ENCODE results near the gene PNPLA3.
"Not testable (repeated sequence)": the region's sequence is repeated elsewhere in the genome, so short reads cannot be mapped to it uniquely, and the experiment has no call there.

Gene PNPLA3

GRCh38 chr22:43889860-43890253 lies 33.7 kb upstream of the PNPLA3 start:
- DNase-seq (ENCODE audit: low spot score) = peak; percentile 60

GRCh38 chr22:43890901-43891331 lies 32.7 kb upstream of the PNPLA3 start:
- DNase-seq (ENCODE audit: low spot score) = peak; percentile 42

GRCh38 chr22:43891360-43892182 lies 32.0 kb upstream of the PNPLA3 start, which contains the start of gene PNPLA5:
Gene PNPLA5, minus strand, starts transcription at chr22:43892013. Its CDS starts 133 bp downstream, at chr22:43891880.
- DNase-seq (ENCODE audit: low spot score) = peak; percentile 62

GRCh38 chr22:43892183-43892894 lies 31.3 kb upstream of the PNPLA3 start:
- DNase-seq (ENCODE audit: low spot score) = no peak

DNA sequence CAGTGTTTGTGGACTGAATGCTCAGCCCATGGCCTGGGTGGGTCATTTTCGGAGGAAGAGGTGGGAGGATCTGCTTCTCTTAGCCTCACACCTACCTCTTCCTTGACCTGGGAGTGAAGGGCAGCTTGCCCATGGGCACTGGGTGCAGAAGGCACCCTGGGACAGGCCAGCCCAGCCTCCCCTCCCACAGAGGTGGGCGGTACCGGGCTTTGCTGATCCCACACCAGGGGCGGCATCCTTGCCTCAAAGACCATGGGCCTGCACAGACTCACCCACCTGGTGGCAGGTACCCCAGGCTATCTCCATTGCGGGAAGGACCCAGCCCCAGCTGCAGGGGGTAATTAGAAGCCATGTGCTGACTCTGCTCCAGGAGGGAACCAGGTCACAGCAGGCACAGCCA lies 30.3 kb upstream of the PNPLA3 start:
- no peak for DNase-seq (ENCODE audit: low spot score)

DNA sequence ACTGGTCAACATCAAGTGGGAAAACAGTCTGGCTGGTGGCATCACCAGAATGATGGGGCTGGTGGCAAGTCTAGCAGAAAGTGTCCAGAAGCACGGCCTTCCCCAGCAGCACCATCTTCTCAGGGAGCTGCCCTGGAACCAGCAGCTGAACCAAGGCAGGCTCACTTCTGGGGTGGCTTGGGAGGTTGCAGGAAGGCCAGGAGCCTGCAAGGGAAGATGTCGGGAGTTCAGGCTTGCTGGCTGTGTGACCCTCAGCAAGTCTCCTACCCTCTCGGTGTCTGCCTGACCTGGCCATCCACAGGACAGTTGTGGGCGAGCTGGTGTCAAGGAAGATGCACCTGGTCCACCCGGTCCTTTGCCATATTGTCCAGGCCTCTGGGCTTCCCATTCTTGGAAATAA lies 29.5 kb upstream of the PNPLA3 start:
- no peak for DNase-seq (ENCODE audit: low spot score)

- no peak for DNase-seq (ENCODE audit: low spot score)
These were observed 27.5 kb upstream of the PNPLA3 start for GRCh38 chr22:43895986-43896645.

GRCh38 chr22:43897751-43898261 lies 25.8 kb upstream of the PNPLA3 start:
- no peak for DNase-seq (ENCODE audit: low spot score)

GRCh38 chr22:43900206-43900605 lies 23.4 kb upstream of the PNPLA3 start:
- DNase-seq (ENCODE audit: low spot score) = no peak

- no peak for DNase-seq (ENCODE audit: low spot score)
These were observed 21.5 kb upstream of the PNPLA3 start for GRCh38 chr22:43901976-43902643.

DNA sequence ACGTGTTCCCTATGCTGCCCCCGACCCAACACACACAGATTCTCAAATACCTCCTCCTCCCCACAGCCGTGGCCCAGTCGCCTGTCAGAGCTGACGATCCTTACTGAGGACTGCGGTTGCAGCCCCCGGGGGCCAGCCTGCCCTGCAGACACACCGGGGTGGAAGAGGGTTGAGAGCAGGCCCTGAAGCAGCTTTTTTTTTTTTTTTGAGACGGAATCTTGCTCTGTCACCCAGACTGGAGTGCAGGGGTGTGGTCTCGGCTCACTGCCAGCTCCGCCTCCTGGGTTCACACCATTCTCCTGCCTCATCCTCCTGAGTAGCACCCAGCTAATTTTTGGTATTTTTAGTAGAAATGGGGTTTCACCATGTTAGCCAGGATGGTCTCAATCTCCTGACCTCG lies 20.6 kb upstream of the PNPLA3 start:
- not testable (repeated sequence) for DNase-seq (ENCODE audit: low spot score)

DNA sequence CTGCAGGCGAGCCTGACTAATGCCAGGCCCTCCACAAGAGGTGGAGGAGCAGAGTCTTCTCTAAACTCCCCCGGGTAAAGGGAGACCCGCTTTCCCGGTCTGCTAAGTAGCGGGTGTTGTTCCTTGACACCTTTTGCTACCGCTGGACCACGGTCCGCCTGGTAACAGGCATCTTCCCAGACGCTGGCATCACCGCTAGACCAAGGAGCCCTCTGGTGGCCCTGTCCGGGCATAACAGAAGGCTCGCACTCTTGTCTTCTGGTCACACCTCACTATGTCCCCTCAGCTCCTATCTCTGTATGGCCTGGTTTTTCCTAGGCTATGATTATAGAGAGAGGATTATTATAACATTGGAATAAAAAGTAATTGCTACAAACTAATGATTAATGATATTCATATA lies 19.2 kb upstream of the PNPLA3 start:
- not testable (repeated sequence) for DNase-seq (ENCODE audit: low spot score)

DNA sequence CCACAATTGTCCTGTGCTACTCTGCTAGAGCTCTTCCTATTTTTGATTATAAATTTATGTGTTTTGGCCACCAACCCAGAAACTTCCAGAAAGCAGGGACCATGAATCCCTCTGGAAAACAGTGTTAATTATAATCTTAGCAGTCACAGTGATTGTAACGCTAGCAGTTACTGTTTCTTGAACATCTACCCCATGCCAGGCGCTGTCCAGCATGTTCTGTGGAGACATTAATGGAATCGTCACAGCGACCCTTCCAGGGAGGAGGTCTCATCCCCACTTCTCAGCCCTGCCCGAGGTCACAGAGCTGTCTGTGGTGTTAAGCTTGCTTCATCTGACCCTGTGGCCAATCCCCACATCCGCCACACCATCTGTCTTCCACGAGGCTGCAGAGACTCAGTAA lies 17.9 kb upstream of the PNPLA3 start:
- DNase-seq (ENCODE audit: low spot score) = no peak

GRCh38 chr22:43909708-43910107 lies 13.9 kb upstream of the PNPLA3 start:
- DNase-seq (ENCODE audit: low spot score) = no peak

DNA sequence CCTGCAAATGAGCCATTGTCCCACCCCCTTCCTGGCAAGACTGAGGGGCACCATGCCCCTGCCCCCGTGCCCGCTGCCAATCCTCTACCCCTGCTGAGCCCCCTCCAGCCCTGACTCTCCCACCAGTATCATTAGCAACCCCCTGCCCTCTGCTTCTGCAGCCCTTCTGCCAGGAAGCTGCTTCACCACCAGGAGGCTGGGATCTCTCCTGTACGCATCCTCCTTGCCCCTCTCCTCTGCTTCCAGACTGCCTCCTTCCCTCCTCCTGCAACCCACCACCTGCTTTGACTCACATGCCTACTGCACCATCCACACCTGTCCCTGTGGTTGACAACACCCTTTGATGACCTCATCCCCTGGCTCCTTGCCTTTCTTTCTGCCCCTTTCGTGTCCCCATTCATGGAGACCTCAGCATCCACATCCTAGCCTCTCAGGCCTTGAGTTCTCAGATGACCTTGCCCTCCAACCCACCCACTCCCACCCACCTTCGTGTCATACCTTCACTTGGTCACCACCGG lies 13.4 kb upstream of the PNPLA3 start:
- no peak for DNase-seq (ENCODE audit: low spot score)

DNA sequence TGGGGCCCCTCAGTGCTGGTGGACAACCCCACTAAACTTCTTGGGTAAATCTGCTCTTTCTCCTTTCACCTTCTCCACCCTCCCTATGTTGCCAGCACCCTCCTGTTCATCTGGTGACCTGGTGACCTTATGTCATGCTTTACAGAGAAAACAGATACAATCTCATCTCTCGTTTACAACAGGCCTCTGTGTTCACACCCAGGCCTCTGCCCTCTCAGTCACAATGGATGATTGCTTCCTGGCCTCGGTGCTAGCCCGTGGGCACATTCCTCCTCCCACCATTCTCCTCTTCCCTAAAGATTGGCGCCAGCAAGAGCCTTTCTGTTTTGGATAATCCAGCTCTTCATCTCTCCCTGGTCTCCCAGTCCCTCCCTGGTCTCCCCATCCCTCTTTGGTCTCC lies 12.3 kb upstream of the PNPLA3 start:
- no peak for DNase-seq (ENCODE audit: low spot score)

- no peak for DNase-seq (ENCODE audit: low spot score)
These were observed 6.1 kb upstream of the PNPLA3 start for GRCh38 chr22:43917521-43917920.

DNA sequence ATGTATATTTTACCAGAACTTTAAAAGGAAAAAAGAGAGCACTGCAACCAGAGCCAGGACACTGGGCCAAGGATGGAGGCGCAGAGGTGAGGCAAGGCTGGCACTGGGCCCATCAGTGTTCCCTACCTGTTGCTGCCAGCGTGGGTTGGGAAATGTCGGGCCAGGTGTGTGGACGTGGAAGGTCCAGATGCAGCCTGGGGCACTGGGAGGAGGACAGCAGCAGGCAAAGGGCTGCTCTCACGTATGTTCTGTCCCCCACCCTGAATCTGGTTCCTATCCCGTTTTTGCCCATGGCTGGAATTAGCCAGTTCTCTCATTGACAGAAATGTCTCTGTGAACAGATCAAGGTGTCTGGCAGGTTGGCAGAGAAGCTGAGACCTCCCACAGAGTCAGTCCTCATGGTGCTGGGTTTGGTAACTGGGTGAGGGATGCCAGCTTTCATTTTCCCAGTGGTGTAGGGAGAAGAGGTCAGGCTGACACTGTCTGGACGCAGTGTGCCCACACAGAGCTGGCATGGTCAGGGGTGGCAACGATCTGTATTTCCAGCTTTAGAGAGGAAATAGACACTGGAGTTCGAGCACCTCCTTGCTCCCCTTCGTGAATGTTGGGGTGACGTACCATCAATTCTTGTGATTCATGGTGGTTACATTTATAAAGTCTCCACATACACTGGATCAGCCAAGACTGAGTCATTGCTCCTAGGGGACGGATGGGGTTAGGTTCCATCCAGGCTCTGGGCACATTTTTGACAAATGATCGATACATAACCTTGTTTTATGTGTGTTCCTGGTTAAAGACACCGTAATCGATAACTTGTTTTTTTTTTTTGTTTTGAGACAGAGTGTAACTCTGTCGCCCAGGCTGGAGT lies 4.3 kb upstream of the PNPLA3 start:
- DNase-seq (ENCODE audit: low spot score) = no peak

DNA sequence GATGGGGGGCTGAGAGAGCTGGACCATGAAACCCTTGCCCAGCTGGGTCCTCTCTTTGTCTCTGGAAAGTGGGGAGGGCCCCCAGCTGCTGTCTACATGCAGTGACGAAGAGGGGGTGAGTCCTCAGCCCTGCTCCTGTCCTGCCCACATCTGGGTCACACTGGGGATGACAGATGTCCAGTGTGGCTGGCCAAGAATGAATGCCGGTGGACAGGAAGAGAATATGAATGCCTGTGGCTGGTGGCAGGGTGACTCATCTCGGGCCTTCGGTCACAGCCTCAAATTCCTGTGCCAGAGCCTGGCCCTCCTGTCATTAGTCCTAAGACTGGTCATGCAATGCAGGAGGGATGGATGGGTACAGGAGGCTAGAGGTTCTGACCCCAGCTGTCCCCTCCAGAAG lies 2.2 kb upstream of the PNPLA3 start:
- DNase-seq (ENCODE audit: low spot score) = no peak

DNA sequence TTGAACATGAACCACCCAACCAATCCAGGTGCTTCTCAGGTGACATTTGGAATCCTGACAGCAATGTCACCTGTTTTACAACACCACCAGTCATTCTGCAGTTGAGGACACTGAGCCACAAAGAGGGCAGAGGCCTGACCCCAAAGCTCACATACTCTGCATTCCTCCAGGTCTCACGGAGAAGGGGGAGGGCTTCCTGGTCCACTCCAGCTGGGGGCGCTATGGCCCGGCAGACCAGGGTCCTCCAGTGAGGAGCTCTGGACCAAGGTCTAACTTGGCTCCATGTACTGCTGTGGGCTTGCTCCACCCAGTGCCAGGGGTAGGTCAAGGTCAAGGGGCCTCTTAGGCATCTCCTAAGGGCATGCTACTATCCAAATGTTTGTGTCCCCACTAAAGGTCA lies 1.5 kb upstream of the PNPLA3 start:
- no peak for DNase-seq (ENCODE audit: low spot score)

DNA sequence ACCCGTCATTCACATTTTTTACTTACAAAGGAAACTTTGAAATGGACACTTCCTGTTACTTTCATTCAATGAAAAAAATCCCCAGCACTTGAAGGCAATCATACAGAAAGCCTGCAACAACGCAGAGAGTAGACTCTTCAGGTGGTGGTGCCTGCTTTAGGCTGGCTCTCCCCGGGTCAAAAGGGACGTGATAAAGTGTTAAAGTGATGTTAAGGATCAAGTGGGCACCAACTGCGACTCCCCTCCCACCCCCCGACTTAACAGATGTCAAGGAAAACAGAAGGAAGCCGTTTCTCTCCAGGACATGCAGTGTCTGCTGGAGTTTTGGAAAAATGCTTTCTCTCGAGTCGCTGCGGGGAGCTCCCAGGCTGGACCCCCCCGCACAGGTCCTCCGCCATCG lies 414 bp upstream of the PNPLA3 start:
- no peak for DNase-seq (ENCODE audit: low spot score)

All from D341Med (cell line).